ENCODE measurements around the gene PCK1.

PCK1 gene

DNA sequence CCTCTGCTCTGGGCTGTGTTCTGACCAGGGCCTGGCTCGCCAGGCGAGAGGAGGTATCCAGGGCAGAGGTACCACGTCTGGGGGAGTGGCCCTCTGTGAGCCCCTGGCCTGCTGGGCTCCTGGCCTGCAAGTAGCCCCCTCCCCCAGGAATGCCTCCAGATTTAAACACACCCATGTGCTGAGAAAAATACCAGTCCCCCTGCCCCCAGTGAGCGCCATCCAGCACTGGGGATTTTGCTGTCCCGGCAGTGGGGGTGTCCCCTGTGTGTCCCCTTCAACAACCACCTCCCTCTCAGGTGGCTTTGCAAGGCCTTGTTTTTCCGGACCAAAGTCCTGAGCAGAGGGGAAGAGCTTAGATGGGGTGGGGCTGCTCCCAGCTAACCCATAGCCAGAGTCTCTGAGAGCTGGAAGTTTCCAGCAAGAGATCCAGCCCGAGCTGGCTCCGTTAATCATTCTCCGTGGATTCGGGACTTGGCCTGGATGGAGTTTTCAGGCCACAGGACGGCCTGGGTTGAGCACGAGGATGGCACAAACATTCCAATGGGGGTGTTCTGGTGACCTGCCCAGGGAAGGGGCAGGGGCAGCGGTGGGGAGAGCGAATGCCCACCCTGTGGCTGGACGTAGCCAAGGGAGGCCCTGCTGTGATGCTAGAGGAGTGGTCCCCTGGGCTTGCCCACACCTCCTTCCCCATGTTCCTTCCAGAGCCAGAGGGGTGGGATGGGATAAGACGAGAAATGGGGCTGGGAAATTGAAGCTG lies 29.0 kb downstream of the PCK1 start:
- no peak for DNase-seq

DNA sequence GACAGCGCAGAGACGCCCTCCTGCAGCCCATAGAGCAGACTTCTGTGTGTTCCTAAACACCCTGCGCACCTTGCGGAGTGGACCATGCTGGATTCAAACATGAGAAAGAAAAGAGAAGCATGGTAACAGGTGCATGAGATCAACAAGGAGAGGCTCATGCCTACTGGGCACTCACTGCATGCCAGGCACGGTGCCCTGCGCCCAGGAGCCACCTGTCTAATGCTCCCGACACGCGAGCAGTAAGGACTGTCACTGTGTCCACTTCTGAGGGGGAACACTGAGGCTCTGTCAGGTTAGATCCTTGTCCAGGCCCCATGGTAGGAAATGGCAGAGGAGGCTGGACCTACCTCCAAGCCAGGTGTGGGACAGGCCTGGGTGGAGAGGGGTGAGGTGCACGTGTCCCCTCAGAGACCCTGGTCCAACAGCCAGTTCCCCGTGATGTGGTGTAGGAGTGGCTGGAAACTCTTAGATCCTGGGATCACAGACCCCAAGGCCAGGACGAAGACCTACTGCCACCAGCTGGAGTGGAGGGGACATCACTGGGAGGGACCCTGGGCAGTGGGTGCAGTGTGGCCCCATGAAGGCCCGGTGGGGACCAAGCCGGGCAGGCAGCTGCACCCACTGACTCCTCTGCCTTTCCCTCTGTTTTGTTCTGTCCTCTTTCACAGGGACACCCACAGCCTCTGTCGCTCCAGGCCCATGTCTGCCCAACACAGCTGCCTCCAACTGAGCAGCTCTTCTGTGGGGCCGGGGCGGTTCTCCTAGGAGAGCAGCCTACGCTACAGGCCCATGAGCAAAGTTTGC lies 29.8 kb downstream of the PCK1 start:
- no peak for DNase-seq

DNA sequence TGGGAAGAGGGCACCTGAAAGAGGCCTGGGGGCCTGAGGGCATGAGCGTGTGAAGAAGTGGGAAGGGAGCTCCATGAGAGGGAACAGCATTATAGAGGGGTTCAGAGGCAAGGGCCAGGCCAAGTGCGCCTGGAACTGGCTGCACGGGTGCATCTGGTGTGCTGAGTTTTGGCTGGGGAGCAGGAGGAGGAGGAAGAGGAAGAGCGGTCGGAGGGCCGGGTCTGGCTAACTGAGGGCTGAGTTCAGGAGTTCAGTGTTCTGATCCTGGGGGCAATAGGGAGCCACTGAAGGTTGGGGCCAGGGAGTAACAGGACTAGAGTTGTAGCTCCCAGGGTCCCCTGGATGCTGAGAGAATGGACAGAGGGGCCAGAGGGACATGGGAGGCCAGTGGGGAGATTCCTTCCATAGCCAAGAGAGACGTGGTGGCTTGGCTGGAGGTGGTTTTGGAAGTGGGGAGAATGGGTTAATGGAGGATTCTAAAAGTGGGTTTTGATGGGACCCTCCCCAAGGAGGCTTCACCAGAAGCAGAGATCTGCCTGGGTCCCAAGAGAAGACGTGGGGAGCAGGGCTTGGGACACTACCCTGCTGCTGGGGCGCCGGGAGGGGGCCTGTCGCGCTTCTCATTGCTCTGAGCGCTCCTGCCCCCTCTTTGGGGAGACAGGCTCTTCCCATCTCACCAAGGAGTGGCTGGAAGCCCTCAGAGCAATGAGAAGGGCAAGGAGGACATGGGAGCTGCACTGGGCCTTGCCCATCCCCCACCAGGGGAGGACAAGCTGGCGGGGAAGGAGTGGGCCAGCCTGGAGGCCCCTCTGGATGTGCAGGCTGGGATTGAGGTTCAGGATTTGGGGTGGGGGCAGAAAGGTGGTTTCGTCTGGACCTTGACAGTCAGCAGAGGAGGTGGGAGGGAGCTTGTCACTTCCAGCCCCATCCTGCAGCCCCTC lies 30.6 kb downstream of the PCK1 start:
- no peak for DNase-seq

DNA sequence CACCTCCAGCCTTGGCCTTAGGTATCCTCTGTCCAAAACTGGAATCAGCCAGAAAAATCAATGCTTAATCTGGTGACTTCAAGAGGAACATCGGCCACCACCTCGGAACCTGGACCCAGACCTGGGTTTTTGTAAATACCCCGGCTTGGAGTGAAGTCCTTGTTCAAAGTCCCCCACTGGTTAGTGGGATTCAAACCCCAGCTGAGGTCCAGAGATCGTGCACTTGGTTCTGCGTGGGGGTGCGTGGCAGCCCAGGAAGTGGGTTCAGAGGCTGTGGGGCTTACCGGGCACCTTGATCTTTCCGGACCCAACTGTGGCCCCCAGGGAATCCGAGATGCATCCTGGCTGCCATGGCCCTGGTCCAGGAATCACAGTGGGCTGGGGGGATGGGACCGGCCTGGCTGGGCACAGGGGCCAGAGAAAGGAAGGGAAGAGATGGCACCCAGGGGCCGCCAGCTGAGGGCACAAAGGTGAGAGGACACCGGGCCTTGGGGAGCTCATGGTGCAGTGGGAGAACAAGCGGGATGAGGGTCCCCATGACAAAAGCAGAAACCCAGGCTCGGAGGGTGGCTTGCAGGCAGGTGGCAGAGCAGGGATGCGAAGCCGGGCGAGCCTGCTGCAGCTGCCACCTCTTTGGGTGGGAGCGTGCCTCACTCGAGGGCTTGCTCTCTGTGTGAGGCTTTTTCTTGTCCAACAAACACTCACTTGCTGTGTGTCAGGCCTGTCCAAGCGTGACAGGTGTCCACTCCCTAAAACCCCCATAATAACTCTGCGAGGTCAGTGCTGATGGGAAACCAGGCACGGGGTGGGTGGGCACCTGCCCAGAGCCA lies 31.6 kb downstream of the PCK1 start:
- DNase-seq = no peak

DNA sequence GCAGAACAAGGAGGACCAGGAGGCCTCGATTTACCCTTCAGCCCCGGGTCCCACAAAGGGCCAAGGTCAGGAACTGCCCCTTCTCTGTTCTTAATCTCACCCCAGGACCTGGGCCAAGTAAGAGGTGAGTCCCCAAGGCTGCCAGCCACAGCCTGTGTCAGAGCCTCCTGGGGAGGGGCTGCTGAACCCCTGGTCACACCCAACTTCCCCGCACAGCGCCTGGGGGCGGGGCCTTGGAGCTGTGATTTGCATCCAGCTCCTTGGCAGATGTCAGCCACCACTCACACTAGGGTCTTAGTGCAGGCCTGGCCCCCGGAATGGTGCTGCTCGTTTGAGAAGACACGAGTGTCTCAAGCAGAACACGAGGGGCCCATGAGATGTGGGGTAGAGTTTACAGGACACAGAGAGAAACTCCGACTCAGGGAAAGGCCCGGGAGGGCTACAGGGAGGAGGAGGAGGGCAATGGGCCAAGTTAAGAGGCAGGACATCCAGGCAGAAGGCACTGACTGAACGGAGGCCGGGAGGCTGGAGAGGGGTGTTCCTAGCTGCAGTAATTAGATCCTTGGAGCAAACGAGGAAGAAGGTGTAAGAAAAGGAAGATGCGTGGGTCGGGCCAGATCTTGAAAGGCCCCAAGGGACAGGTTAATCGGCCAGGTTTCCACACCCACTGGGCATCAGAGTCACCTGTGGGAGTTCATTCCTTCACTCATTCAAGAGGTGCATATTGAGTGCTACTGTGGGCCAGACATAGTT lies 32.4 kb downstream of the PCK1 start:
- DNase-seq = no peak

DNA sequence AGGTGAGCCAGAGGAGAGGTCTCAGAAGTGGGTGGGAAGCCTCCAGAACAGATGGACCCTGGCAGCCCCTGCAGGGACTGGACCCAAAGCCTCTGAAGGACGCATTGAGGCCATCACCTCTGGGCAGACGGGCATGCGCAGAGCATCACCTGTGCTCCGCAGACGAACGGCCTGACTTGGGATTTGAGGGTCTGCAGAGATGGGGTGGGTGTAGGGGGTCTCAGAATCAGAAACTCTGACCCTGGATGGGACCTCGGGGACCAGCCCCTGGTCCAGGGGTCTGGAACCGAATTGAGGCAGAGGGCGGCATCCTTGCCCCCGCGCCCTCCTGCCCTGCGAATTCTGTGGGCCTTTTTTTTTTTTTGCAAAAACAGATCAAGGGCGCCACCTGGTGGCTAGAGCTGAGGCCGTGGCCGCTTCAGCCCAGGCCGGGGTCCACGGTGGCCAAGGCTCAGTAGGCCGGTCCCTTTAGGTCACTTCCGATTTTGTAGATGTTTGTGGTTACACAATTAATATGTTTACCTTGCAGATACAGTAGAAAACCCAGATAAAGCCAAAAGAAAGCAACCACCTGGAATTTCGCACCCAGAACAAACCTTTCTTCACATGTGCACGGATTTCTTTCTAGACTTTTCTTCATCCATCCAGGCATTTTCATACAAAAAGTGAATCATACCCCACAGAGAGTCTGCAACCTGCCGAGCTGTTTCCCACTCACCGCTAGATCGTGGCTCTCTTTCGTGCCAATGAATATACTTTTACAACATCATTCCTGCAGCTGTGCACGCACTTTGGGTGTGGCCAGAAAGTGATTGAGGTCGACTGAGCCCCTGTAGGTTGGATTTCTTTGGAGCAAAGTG lies 33.4 kb downstream of the PCK1 start:
- DNase-seq = peak in 1 of 2 experiments; percentile 36

DNA sequence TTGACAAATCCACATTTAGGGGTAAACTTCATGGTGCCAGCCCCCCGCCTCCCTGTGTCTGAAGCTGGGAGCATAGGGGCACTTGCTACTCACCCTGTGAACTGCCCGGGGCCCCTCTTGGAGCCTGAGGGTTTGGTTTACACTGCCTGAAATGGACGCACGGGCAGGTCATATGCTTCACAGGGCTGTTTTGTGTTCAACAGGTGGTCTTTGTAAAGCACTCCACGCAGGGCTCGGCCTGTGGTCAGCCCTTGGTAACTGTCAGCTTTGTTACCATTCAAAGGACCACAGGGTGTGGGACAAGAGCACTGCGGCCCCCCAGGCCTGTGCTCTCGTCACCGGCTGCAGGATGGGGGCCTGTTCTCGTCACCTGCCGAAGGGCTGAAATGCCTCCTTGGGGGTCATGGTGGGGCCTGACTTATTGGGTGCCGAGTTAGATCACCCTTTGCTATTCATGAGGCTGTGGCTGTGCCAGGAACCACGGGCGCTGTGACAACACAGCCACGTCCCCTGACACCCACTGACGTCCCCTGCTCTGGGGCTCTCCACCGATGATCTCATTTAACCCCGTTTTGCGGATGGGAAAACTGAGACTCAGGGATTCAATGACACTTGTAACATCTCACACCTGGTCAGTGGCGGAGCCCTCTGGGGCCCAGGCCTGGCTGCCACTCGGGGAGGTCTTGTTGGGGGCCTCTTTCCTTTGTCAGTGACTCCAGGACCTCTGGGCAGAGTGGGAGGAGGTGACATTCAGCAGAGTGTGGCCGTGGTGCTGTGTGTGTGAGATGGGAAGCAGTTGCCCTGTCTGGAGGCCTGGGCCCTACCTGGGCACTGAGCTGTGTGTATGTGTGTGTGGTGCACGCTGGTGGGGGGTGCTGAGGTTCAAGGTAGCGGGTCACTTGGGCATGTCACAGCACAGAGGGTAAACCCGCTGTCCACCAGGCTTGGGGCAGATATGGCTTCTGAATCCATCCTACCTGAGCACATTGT lies 34.4 kb downstream of the PCK1 start:
- DNase-seq = no peak

DNA sequence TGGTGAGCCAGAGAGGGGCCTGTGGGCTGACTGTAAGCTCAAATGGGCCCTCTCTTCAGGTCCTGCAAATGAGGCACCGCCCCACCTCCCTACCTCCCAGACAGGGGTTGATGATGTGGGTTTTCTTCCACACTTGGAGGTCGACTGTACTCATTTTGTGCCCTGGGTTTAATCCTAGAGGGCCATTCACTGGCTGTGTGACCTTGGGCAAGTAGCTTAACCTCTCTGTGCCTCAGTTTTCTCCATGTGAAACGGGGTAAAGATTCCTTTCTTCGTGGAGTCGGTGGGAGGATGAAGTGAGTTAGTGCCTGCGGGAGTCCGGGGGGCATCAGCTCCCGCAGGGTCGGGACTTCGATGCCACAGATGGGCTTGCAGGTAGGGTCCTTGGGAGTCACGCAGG lies 35.4 kb downstream of the PCK1 start:
- DNase-seq = no peak

DNA sequence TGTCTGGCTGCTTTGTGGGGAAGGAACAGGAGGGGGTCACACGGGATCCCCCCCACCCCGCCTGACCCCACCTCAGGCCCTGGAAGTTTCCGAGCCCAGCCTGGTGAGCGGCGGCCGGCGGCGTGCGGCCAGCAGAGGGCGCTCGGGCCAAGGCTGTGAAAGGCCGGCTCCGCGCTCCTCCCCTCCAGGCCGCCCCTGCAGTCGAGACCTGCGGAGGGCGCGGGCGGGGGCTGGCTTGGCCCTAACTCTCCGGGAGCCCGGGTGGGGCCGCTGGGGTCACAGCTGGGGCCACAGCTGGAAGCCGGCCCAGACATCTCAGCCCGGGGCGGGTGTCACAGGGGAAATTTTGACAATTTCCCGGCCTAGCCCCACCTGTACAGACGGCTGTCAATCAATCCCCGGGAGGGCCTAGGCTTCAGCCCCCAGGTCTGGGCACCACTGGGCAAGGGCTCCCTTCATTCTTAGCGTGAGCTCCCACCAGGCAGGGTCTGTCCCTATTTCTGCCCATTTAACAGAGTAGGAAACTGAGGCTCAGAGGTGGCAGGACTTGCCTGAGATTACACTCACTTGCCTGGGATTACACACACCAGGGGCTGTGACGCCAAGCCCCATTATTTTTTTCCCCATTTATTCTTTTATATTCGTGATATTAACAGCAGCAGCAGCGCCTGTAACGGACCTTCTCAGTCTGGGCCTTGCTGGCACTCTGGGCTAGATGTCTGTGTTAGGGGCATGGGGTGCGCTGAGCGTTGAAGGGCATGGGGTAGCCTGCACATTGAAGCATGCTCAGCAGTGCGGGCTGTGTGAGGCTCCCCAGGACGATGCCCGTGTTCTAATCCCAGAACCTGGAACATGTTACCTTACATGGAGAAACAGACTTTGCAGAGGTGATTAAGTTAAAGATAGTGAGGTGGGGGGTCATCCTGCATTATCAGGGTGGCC lies 36.4 kb downstream of the PCK1 start:
- peak; percentile 5 to 64 for DNase-seq

DNA sequence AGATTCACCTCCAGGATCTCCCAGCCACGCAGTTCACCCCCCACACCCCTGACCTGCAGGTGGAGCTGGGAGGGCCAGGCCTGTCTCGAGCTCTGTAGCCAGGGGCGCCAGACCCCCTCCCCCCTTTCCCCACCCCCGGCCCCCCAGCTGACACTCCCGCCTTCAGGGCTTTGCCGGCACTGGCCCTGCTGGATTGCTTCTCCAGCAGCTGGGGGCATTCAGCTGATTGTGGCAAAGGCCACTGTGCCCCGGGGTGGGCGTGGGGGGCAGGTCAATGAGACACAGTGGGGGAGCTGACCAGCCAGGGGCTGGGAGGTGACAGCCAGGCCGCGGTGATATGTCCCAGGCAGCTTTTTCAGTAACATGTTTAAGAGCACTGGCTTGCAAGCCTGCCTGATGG lies 37.1 kb downstream of the PCK1 start:
- no peak for DNase-seq

DNA sequence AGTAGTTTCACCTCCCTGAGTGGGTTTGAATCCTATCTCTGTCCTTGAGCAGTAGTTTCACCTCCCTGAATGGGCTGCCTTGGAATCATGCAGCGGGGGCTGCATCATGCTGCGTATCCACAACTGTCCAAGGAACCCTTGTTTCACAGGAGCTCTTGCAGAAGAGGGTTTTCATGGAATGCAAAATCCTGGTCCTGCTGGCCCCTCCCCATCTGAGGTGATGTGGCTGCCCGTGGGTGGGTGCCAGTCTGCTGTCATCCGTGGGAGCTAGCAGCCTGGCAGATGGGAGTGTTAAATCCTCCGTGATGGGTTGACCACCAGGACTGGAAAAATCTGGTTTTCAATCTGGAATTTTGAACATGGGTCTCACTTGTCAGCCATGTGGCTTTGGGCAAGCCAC lies 37.6 kb downstream of the PCK1 start:
- DNase-seq = no peak

DNA sequence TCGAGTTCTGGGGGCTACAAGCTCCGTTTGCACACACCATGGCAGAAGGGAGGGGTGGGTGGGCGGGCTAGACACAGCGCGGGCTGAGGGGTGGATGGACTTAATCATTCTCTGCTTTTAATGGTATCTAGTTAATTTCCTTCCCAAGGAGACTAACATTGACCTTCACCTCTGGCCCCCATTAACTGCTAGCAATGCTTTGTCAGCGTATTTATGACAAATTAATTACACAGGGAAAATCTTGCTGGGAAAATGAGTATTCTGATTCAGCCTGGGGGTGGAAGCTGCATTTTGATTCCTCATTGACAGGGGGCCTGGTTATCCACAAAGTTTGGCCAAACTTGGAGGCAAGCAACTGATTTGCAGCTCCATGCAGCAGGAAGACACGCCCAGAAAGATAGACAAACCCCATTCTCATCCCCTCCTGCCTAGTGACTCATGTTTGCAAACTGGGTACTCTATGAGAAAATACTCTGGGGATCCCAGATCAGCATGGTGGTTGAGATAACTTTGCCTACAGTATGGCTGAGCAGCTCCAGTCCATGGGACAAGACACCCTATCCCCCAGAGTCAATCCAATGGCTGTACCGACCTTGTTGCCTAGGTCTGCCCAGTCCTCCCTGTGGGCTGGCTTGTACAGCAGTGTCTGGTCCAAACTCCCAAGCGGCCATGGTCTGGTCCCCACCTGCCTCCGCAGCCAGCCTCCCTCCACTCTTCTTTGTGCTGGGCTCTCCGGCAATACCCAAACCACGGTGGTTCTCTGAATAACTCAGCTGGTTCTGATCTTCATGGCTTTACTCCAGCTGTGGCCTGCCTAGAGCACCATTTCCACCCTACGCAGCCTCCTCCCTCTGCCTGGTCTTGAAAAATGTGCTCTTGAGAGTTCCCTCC lies 39.7 kb downstream of the PCK1 start:
- DNase-seq = no peak

DNA sequence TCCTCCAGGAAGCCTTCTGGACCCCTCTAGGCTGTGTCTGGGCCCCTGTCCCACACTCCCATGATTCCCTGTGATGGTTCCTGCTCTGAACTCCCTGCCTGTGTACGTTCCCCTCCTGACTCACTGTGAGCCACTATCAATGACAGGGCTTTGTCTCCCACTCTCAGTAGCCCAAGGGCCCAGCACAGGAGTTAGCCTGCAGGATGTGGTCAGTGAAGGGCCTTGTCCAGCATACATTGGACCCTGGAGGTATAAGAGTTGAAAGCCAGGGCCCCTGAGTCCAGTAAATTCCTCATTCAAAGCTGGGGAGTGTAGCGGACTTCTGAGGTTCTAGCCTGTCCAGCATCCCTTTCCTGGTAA lies 40.3 kb downstream of the PCK1 start:
- DNase-seq = no peak

DNA sequence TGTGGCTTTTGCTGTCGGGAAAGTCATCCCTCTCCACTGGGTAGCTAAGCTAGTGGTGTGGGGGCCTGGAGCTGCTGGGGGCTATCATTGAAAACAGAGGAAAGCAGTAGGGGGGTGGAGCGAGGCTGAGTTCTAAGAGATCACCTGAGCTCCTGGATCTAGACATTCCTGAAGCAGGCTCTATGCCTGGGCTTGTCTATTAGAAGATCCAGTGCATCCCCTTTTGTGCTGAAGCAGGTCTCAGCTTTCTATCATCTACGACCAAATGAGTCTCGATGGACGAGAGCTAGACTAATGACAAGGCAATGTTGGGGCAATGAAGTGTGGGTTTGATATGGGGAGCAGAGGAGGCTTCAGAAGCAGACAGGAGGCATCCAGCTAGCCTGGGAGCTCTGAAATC lies 40.8 kb downstream of the PCK1 start:
- DNase-seq = no peak

DNA sequence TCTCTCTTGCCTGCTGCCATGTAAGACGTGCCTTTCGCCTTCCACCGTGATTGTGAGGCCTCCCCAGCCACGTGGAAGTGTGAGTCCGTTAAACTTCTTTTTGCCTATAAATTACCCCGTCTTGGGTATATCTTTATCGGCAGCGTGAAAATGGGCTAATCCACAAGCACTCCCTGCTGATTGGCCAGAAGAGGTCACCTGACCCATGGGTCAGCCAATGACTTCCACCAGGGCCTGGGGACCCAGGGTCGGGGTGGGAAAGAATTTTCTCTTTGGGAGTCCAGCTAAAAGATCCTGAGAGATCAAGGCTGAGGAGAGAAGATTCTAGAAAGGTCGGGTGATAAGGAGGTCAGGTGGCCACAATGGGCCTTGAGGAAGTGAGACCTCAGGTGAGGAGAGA lies 42.2 kb downstream of the PCK1 start:
- no peak for DNase-seq

DNA sequence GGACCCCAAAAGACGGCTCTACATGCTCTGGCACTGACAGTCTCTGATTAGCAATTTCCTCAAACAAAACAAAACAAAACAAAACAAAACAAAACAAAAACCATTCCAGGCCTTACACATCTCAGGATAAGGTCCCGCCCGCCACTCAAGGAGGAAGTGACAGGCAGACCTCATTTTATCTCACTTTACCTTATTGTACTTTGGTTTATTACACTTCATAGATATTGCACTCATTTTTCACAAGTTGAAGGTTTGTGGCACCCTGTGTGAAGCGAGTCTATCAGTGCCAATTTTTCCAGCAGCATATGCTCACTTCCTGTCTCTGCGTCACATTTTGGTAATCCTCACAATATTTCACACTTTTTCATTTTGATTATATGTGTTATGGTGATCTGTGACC lies 44.1 kb downstream of the PCK1 start:
- no peak for DNase-seq

DNA sequence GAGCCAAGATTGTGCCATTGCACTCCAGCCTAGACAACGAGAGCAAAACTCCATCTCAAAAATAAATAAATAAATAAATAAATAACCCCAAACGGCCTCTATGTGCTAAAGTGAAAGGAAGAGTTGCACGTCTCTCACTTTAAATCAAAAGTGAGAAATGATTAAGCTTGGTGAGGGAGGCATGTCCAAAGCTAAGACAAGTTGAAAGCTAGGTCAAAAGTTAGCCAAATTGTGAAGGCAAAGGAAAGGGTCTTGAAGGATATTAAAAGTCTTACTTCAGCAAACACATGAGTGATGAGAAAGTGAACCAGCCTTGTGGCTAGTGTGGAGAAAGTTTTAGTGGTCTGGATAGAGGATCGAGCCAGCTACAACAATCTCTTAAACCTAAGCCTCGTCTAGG lies 45.0 kb downstream of the PCK1 start:
- no peak for DNase-seq
